GM10847 (cell line): ENCODE measurements around the gene RAMP1.

ENCODE experiments used
- POLR2A ChIP-seq: IDR thresholded peaks from 2 replicates; pipeline ENCODE4 v1.6.1; 2011; ENCODE audit not compliant: insufficient read length; ENCODE audit errors: extremely low read depth

RAMP1 gene

GRCh38 chr2:237860273-237860935, 981 bp downstream of the RAMP1 start:
- no peak for TF ChIP-seq POLR2A

- no peak for TF ChIP-seq POLR2A
Observed at GRCh38 chr2:237861875-237862527, 2.6 kb downstream of the RAMP1 start.

DNA sequence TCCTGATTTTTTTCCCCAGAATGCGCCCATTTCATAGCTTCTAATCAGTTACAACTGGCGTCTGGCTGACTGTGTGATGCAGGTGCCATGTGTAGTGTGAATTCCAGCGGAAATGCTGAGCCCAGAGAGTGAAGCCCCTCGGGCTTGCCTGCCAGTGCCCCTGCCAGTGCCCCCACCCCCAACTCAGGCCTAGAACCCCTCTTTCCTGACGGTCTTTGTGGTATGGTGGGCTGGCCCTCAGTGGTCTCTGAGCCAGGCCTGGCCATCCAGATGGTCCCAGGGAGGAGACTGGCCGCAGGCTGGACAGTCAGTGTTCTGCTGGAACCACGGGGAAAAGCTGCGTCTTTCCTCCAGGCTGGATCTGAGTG, 3.1 kb downstream of the RAMP1 start:
- TF ChIP-seq POLR2A: no peak

DNA sequence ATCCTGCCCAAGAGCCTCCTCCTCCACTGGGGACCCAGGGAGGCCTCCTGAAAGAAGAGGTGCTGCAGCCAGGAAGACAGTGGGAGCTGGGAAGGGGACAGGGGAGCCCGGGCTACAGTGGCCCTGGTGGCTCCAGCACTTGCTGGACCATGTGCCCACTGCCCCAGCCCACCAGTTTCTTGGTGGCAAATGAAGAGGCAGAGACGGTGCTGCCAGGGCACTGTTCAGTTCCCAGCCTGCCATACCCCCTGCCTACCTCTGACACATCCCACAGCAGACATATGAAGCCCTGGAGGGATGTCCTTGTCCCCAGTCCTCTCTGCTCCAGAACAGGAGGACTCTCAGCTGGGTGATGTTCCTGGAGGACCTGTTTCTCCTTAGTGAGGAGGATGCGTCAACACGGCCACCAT, 3.7 kb downstream of the RAMP1 start:
- TF ChIP-seq POLR2A: no peak

DNA sequence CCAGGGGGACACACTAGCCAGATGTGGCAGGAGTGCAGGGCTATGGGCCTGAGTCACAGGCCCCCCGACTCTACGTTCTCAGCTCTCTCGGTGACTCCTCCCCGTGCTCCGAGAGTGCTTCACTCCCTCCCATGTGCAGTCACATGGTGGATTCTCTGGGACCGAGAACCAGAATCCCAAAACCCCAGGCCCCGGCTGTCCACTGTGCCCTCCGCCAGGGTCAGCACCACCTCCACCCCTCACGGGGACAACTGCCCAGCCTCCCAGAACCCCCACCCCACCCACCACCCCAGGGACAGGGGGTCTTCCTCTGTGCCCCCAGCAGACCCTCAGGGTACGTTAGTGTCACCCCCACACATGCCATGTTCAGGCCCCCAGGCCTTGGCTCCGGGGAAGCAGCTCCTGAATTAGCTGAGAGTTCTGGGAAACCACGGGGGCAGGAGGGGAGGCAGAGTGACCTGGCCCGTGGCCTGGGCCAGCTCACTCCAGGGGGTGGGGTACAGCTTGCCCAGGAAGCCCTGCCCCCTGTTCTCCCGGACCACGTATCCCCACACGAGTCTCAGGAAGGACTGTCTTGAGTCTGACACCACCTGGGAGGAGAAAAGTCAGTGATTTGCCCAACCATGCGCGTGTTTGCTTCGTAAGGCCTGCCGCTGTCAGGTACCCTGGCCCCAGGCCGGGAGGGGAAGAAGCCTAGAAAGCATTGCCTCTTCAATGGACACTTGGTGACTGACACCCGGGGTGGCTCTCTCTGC, 4.4 kb downstream of the RAMP1 start:
- TF ChIP-seq POLR2A: no peak

DNA sequence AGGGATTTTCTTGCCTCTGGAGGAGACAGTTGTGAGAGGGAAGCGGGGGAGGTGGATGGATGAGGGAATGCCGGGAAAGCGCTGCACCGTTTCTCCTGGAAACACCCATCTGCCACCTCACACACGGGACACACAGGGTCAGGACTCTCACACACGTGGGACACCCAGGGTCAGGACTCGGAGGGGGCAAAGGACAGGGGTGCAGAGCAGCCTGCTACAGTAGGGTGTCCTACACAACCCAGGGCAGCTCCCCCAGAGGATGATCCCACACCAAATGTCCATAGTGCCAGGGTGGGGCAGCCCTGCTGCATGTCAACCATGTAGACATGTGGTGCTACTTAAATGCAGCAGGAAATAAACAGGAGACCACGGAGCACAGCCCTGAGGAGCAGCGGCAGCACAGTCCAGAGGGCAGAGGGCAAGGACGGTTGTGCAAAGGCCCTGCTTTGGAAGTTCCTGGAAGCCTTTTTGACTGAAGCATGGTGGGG, 5.1 kb downstream of the RAMP1 start:
- no peak for TF ChIP-seq POLR2A

DNA sequence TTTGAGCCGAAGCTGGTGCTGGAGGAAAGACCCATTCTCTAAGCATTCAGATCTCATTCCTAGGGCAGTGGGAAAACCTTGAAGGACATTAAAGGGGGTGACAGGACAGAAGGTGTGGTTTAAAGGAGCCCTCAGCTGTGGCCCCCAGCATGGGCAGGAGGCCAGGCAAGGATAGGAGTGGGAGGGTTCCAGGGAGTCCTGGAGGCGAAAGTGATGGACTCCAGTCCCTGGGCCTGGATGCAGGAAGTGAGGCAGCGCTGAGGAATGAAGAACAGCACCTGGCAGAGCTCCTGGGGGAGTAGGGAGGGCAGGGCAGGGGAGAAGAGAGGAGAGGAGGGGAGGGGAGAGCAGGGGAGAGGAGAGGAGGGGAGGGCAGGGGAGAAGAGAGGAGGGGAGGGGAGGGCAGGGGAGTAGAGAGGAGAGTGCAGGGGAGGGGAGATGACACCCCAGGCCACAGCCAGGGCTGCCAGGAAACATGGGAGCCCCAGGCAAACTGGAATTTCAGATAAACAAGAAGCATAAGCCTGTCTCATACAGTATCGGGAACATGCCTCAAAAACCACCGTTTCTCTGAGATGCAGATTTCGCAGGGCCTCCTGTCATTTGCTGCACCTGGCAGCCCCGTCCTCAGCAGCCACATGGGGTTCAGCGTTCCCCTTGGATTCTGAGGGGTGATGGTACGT, 5.7 kb downstream of the RAMP1 start:
- TF ChIP-seq POLR2A: no peak

DNA sequence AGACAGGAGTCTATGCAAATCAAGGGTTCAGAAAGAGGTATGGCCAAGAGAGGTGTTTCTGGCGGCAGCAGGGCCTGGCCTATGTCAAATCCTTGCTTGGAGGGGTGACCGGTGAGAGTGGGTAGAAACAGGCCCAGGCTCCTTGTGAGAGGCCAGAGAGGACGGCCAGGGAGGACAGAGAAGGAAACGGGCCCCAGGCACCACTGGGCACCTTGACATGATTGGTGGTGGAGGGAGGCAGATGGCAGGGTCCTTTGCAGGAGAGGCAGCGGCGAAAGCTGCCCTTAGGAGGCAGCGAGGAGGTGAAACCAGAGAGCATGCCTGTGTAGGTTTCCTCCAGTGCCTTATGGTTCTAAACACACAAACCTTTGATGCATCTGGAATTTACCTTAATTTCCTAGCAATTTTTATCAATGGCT, 6.2 kb downstream of the RAMP1 start:
- TF ChIP-seq POLR2A: no peak

DNA sequence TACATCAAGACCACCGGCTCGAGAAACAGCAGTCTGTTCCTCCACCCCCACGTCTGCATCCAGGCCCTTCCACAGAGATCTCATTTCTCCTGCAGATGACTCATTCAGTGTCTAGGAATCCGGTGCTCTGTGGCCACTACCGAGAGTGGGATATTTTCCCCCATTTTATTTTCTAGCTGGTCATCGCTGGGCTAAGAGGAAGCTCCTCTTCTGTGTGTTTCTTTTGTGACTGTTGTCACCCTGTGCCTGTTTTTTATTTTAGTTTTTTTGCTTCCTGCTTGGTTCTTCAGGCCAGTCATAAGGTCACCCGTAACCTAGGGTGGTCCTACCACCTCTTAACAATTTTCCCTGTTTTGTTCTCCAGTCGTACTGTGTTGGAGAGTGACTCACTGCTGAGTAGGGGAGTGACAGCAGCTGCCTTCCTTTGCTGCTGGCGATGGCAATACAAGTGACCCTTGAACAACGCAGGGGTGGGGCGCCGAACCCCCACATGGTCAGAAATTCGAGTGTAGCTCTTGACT, 6.7 kb downstream of the RAMP1 start:
- no peak for TF ChIP-seq POLR2A

DNA sequence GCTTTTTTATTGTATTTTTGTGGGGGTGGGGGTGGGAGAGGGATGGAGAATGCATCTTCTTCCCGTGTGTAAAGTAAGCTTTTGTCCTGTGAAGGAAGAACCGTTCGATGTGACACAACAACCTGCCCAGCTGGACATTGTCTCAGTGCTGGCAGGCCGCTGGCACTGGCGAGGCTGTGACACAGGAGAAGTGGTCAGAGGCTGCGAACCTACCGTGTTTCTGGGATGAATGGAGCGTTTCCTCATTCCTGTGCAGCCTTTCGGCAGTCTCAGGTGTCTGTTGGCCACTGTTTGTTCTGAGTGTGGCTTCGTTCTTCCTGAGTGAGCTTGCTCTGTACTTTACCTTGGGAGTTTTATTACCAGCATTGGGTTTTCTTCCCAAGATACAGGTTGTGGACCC, 8.0 kb downstream of the RAMP1 start:
- TF ChIP-seq POLR2A: no peak

- no peak for TF ChIP-seq POLR2A
Observed at GRCh38 chr2:237868631-237869342, 9.4 kb downstream of the RAMP1 start.

GRCh38 chr2:237869343-237870102, 10.1 kb downstream of the RAMP1 start:
- TF ChIP-seq POLR2A: no peak

GRCh38 chr2:237870126-237870525, 10.7 kb downstream of the RAMP1 start:
- TF ChIP-seq POLR2A: no peak
